B cell (primary cell): ENCODE results near the gene CPXM1. TPM values are rescaled to one million over a fixed set of nuclear protein-coding genes. Genes with fewer than 3 reads are reported as not detected.

Experiments
- ATAC-seq: fragments of 200-7000 bp; cut with Tn5 transposase; one replicate; pipeline ENCODE4 v1.10.0; 2021; ENCODE audit warnings: low read depth, mild to moderate bottlenecking, moderate number of reproducible peaks, moderate library complexity
- CTCF ChIA-PET: fragments of 350-600 bp; sonication (Branson Sonifier 250); formaldehyde crosslinking; loops from one replicate; lab custom pipeline; 2021; ENCODE audit warnings: antibody characterized with exemption, inconsistent platforms; lab: Charles Lee
- POLR2A ChIA-PET: fragments of 350-600 bp; sonication (Branson Sonifier 250); formaldehyde crosslinking; loops from one replicate; lab custom pipeline; 2021; ENCODE audit warnings: antibody characterized with exemption; lab: Charles Lee
- DNase-seq: peaks from one replicate; pipeline ENCODE4 v3.0.0; 2013
- H2AFZ ChIP-seq: 2 replicates; pipeline ENCODE4 v1.6.1; 2012; ENCODE audit warnings: mild to moderate bottlenecking, low read depth, low read length; ENCODE audit not compliant: insufficient read depth, poor library complexity, severe bottlenecking
- H3K27ac ChIP-seq, 2 donors: 1 replicate in 1 of 2; 2 replicates in 1 of 2; pipeline ENCODE4 v1.5.1; 2012 to 2013; ENCODE audit warnings: low read length in 2 of 2, mild to moderate bottlenecking in 2 of 2, moderate library complexity in 1 of 2
- H3K27me3 ChIP-seq, 4 experiments: fragments of 200-600 bp in 1 of 4; sonication (generic) in 1 of 4; replicated peaks in 1 of 4; 1 replicate in 2 of 4; 2 replicates in 2 of 4; pipeline versions ENCODE4 v1.6.1 to v1.7.0; 2013 to 2016; ENCODE audit warnings: low read length in 3 of 4, mild to moderate bottlenecking in 2 of 4, mixed read lengths in 1 of 4, moderate library complexity in 1 of 4; ENCODE audit not compliant: insufficient read depth in 4 of 4, control insufficient read depth in 3 of 4; ENCODE audit errors: control extremely low read depth in 1 of 4
- H3K36me3 ChIP-seq, 2 experiments: replicated peaks in 1 of 2; 1 replicate in 1 of 2; 2 replicates in 1 of 2; pipeline versions ENCODE4 v1.6.1 to v1.7.1; 2013; ENCODE audit warnings: low read length in 1 of 2; ENCODE audit not compliant: insufficient read depth in 2 of 2, control insufficient read depth in 1 of 2; ENCODE audit errors: control extremely low read depth in 1 of 2, extremely low read depth in 1 of 2
- H3K4me1 ChIP-seq, 2 donors: fragments of 200-600 bp in 1 of 2; sonication (generic) in 1 of 2; 1 replicate in 1 of 2; 2 replicates in 1 of 2; pipeline versions ENCODE4 v1.5.1 to v1.6.1; 2013 to 2017; ENCODE audit warnings: low read length in 2 of 2; ENCODE audit not compliant: control insufficient read depth in 2 of 2, insufficient read depth in 2 of 2
- H3K4me2 ChIP-seq: replicated peaks from 2 replicates; pipeline ENCODE3; 2012; ENCODE audit warnings: mild to moderate bottlenecking, low read depth, low read length; ENCODE audit not compliant: poor library complexity, severe bottlenecking
- H3K4me3 ChIP-seq, 5 experiments: fragments of 200-600 bp in 1 of 5; sonication (generic) in 1 of 5; 1 replicate in 3 of 5; 2 replicates in 2 of 5; pipeline versions ENCODE4 v1.5.1 to v1.7.0; 2011 to 2016; ENCODE audit warnings: low read length in 4 of 5, mild to moderate bottlenecking in 4 of 5, low read depth in 2 of 5, control low read depth in 1 of 5, moderate library complexity in 1 of 5; ENCODE audit not compliant: insufficient read depth in 1 of 5; ENCODE audit errors: control extremely low read depth in 1 of 5, extremely low read depth in 1 of 5
- H3K79me2 ChIP-seq: fragments of 200-600 bp; sonication (generic); one replicate; pipeline ENCODE4 v1.6.0; 2016; ENCODE audit warnings: low read length; ENCODE audit not compliant: control insufficient read depth, insufficient read depth
- H3K9ac ChIP-seq: fragments of 200-600 bp; sonication (generic); 2 replicates; pipeline ENCODE4 v1.6.1; 2017; ENCODE audit warnings: mild to moderate bottlenecking, low read length, moderate library complexity
- H3K9me3 ChIP-seq, 3 donors: one replicate each; pipeline versions ENCODE4 v1.6.1 to v1.7.1; 2013; ENCODE audit warnings: low read length in 2 of 3; ENCODE audit not compliant: control insufficient read depth in 2 of 3, insufficient read depth in 1 of 3; ENCODE audit errors: control extremely low read depth in 1 of 3
- H4K20me1 ChIP-seq: 2 replicates; pipeline ENCODE4 v1.6.0; 2012; ENCODE audit warnings: mild to moderate bottlenecking, low read length; ENCODE audit not compliant: insufficient read depth, control insufficient read depth, poor library complexity, severe bottlenecking
- H3K27ac Mint-ChIP-seq: one replicate; pipeline ENCODE4 v1.8.0; 2021; ENCODE audit warnings: mixed read lengths
- H3K27me3 Mint-ChIP-seq: one replicate; pipeline ENCODE4 v1.8.0; 2021; ENCODE audit warnings: mixed read lengths
- H3K4me1 Mint-ChIP-seq: one replicate; pipeline ENCODE4 v1.8.0; 2021; ENCODE audit warnings: mixed read lengths
- H3K4me3 Mint-ChIP-seq: one replicate; pipeline ENCODE4 v1.8.0; 2021; ENCODE audit warnings: mixed read lengths
- H3K9me3 Mint-ChIP-seq: one replicate; pipeline ENCODE4 v1.8.0; 2022; ENCODE audit warnings: mixed read lengths; ENCODE audit not compliant: insufficient read depth
- CTCF ChIP-seq: fragments of 200-600 bp; IDR thresholded peaks from one replicate; pipeline ENCODE4 v1.8.0; 2022; ENCODE audit warnings: antibody characterized with exemption, mild to moderate bottlenecking
- EZH2 ChIP-seq: IDR thresholded peaks from 2 replicates; pipeline ENCODE4 v1.6.1; 2012; ENCODE audit warnings: borderline replicate concordance, low read depth, mild to moderate bottlenecking, moderate library complexity, low read length; ENCODE audit not compliant: insufficient read depth, poor library complexity, severe bottlenecking
- WGBS: methylation state at CpG from one replicate; pipeline ENCODE4 v1.1.5; 2013; ENCODE audit warnings: missing lambda C conversion rate; ENCODE audit not compliant: insufficient coverage; 5-methylcytosine and 5-hydroxymethylcytosine counted together
- intact Hi-C: fragments of 100-400 bp; cut with micrococcal nuclease; formaldehyde crosslinking; loops from one replicate; pipeline ENCODE4 v1.10.0; 2022
- polyA plus RNA-seq: library from polyadenylated mRNA; depleted of rRNA; stranded (reverse); fragments of >200 nt; gene quantifications from 2 replicates; pipeline ENCODE4 v1.2.3, GENCODE V29; 2012
- total RNA-seq, 2 donors: library from RNA; stranded (reverse); fragments of 120-200 nt in 1 of 2; gene quantifications; 1 replicate in 1 of 2; 2 replicates in 1 of 2; pipeline versions ENCODE4 v1.2.3 to v1.2.4, GENCODE V29; 2013 to 2022

The CPXM1 gene
- total and polyA plus RNA-seq, 2 donors (not counting 1 experiment from before 2014, with no cell fraction given): 0.21 to 1.9 TPM

DNA sequence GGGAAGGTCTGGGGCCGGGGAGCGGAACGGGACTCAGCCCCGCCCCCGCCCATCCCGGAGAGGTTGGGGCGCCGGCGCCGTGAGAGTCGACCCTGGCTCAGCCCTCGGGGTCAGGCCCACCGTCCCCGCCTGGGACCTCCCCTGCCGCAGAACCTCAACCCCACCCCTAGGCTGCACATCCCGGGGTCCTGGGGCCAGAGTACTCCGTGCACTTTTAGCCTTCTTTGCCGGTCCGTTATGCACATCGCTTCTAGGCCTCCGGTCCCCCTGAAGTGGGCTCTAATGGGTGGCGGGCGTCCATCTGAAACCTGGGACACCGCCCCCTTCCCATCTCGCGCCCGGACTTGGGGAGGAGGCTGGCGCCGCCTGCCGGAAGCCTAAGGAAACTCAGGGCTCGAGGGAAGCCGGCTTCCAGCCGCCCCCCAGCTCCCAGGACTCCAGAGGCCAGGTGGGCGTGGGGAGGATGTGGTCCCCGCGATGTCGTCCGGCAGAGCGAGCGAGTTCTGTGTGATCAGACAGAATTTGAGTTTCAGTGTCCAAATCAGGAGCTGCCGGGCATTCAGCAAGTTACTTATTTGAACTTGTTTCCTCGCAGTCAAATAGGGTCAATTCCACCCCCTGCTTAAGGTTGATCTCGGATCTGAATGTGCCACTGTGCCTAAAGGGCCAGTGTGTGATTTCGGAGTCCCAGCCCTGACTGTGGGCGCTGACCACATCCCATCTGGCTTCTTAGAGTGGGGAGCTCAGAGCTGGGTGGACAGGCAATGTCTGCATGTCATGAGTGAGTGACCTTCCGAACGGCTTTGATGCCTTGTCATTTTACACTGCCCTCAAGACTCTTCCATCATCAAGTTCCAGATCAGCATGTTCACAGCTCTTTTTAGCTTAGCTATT is 47.6 kb downstream of the CPXM1 start:
- no peaks in the 10 kb centered on the region for H3K9me3 Mint-ChIP-seq
- DNase-seq (peak; percentile 53), ATAC-seq (peak; percentile 9)
- peaks cover 61% of the 10 kb centered on the region for H3K27me3 Mint-ChIP-seq
- POLR2A ChIA-PET: no interaction called here
- intact Hi-C loops: loop anchor here (5.0 kb wide), 1 partner anchor 546 kb away; no protein-coding TSS in a partner anchor
- 7% methylated on average over 47 of the region's 47 CpGs for WGBS
- no peak overlapping the region for H3K27ac Mint-ChIP-seq
- CTCF ChIA-PET: interaction anchor here (0.6 to 2.0 kb wide), 8 partner anchors 9 to 545 kb away, joined by 3 to 7 read pairs (median 4); partner anchors contain the start of genes PCED1A and VPS16
- Histone ChIP-seq H3K4me3 (peak overlapping the region in 4 of 5 experiments; percentile 36 to 66 (median 52)), H2AFZ (peak overlapping the region; percentile 70), H3K27ac (no peak overlapping the region), H3K79me2 (no peaks in the 10 kb centered on the region), H3K9ac (peak overlapping the region; percentile 71), H4K20me1 (no peaks in the 10 kb centered on the region), H3K9me3 (peaks cover 0 to 27% (median 0%) of the 10 kb centered on the region in 3 donors), H3K27me3 (peaks cover 0 to 82% (median 45%) of the 10 kb centered on the region in 4 experiments), H3K4me1 (peaks cover 29 to 32% of the 10 kb centered on the region in 2 donors), H3K36me3 (no peaks in the 10 kb centered on the region), H3K4me2 (peak overlapping the region; percentile 98)
- no peak for TF ChIP-seq EZH2
- peak; percentile 61 for TF ChIP-seq CTCF
- peak overlapping the region; percentile 84 for H3K4me3 Mint-ChIP-seq
- peaks cover 29% of the 10 kb centered on the region for H3K4me1 Mint-ChIP-seq
